Measurements from ENCODE around the gene WDR90. TPM values are rescaled to one million over a fixed set of nuclear protein-coding genes. Genes with fewer than 3 reads are reported as not detected.

The WDR90 gene
- total and polyA plus RNA-seq, 2 of the 13 experiments (the other 11 are each of a cell fraction or from before 2014, with no cell fraction given): 14.9 to 28.9 TPM

- TF ChIP-seq ZIK1 (CRISPR knock-in tag; IDR thresholded peaks at IDR 0.05; ENCODE audit: borderline replicate concordance, low read depth): 0 out of 2 replicates have a peak, but pooled peaks have one; percentile 76
- 0 out of 2 replicates have a peak, but pooled peaks have one; percentile 77 for TF ChIP-seq ZNF607 (CRISPR knock-in tag; IDR thresholded peaks at IDR 0.05; ENCODE audit: borderline replicate concordance)
- TF ChIP-seq CEBPZ (IDR thresholded peaks at IDR 0.05; ENCODE audit: low read length): no peak
- TF ChIP-seq ZNF121 (CRISPR knock-in tag; IDR thresholded peaks at IDR 0.05): no peak
- TF ChIP-seq NFE2L1 (CRISPR knock-in tag; IDR thresholded peaks at IDR 0.05; ENCODE audit: borderline replicate concordance): no peak
- TF ChIP-seq SPEN (CRISPR knock-in tag; IDR thresholded peaks at IDR 0.05; ENCODE audit: low read depth): peak; percentile 37; the same call in 1 of the 2 replicates
- TF ChIP-seq, protein P1, sequence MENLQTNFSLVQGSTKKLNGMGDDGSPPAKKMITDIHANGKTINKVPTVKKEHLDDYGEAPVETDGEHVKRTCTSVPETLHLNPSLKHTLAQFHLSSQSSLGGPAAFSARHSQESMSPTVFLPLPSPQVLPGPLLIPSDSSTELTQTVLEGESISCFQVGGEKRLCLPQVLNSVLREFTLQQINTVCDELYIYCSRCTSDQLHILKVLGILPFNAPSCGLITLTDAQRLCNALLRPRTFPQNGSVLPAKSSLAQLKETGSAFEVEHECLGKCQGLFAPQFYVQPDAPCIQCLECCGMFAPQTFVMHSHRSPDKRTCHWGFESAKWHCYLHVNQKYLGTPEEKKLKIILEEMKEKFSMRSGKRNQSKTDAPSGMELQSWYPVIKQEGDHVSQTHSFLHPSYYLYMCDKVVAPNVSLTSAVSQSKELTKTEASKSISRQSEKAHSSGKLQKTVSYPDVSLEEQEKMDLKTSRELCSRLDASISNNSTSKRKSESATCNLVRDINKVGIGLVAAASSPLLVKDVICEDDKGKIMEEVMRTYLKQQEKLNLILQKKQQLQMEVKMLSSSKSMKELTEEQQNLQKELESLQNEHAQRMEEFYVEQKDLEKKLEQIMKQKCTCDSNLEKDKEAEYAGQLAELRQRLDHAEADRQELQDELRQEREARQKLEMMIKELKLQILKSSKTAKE (CRISPR knock-in tag; IDR thresholded peaks at IDR 0.05; ENCODE audit: borderline replicate concordance): peak; percentile 63
- 0 out of 2 replicates have a peak, but pooled peaks have one; percentile 57 for TF ChIP-seq KDM2A (CRISPR knock-in tag; IDR thresholded peaks at IDR 0.05; ENCODE audit: borderline replicate concordance, low read depth)
- 0 out of 2 replicates have a peak, but pooled peaks have one; percentile 25 for TF ChIP-seq ZNF501 (CRISPR knock-in tag; IDR thresholded peaks at IDR 0.05)
- TF ChIP-seq, protein P2, sequence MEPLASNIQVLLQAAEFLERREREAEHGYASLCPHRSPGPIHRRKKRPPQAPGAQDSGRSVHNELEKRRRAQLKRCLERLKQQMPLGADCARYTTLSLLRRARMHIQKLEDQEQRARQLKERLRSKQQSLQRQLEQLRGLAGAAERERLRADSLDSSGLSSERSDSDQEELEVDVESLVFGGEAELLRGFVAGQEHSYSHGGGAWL (CRISPR knock-in tag; IDR thresholded peaks at IDR 0.05): peak; percentile 85
- TF ChIP-seq ZNF256 (CRISPR knock-in tag; conservative IDR thresholded peaks at IDR 0.05): no peak
- no peak for TF ChIP-seq FIP1L1 (IDR thresholded peaks at IDR 0.05; ENCODE audit: borderline replicate concordance, insufficient read depth, low read depth, low read length)
- TF ChIP-seq ZKSCAN1 (IDR thresholded peaks at IDR 0.05; ENCODE audit: low read length): no peak
- TF ChIP-seq ZNF34 (CRISPR knock-in tag; IDR thresholded peaks at IDR 0.05; ENCODE audit: borderline replicate concordance): no peak
- peak; percentile 78 for TF ChIP-seq ZNF749 (CRISPR knock-in tag; IDR thresholded peaks at IDR 0.05; ENCODE audit: borderline replicate concordance)
- TF ChIP-seq NFKBIZ (CRISPR knock-in tag; IDR thresholded peaks at IDR 0.05): 0 out of 2 replicates have a peak, but pooled peaks have one; percentile 42
- TF ChIP-seq ONECUT2 (CRISPR knock-in tag; IDR thresholded peaks at IDR 0.05): no peak
- TF ChIP-seq NR2F2 (IDR thresholded peaks at IDR 0.05; ENCODE audit: borderline replicate concordance, low read depth): no peak
These were observed 46.4 kb downstream of the WDR90 start (continued) for GRCh38 chr16:695355-696089.
